Endothelial cell (in vitro differentiated cells): ENCODE measurements around the gene KRTAP2-4. TPM values are rescaled to one million over a fixed set of nuclear protein-coding genes. Genes with fewer than 3 reads are reported as not detected.
"Not testable (repeated sequence)": the region's sequence is repeated elsewhere in the genome, so short reads cannot be mapped to it uniquely, and the experiment has no call there.

ENCODE experiments used
- DNase-seq: peaks from one replicate; pipeline ENCODE4 v3.0.0; 2021; ENCODE audit warnings: low spot score
- H3K27ac Mint-ChIP-seq: one replicate; pipeline ENCODE4 v1.8.0; 2021; ENCODE audit warnings: mixed read lengths, inconsistent platforms; ENCODE audit not compliant: unreplicated experiment
- H3K27me3 Mint-ChIP-seq: one replicate; pipeline ENCODE4 v1.8.0; 2021; ENCODE audit warnings: mild to moderate bottlenecking, moderate library complexity, mixed read lengths, inconsistent platforms; ENCODE audit not compliant: unreplicated experiment
- H3K36me3 Mint-ChIP-seq: one replicate; pipeline ENCODE4 v1.8.0; 2021; ENCODE audit warnings: mild to moderate bottlenecking, low read depth, mixed read lengths, inconsistent platforms; ENCODE audit not compliant: unreplicated experiment
- H3K4me1 Mint-ChIP-seq: one replicate; pipeline ENCODE4 v1.8.0; 2021; ENCODE audit warnings: mild to moderate bottlenecking, mixed read lengths, inconsistent platforms; ENCODE audit not compliant: unreplicated experiment
- H3K4me3 Mint-ChIP-seq: one replicate; pipeline ENCODE4 v1.8.0; 2021; ENCODE audit warnings: mild to moderate bottlenecking, mixed read lengths, inconsistent platforms; ENCODE audit not compliant: unreplicated experiment
- H3K9me3 Mint-ChIP-seq: one replicate; pipeline ENCODE4 v1.8.0; 2021; ENCODE audit warnings: mixed read lengths, inconsistent platforms; ENCODE audit not compliant: unreplicated experiment
- total RNA-seq: library from RNA; stranded (reverse); fragmentation: NEBNext Ultra II Directional; extraction: Animal tissue kit (Norgen Biotek cat#: 25700); gene quantifications from one replicate; pipeline ENCODE4 v1.2.1, GENCODE V29; 2021; ENCODE audit not compliant: unreplicated experiment
- TF ChIP-seq, protein P1 (sequence below): fragments of 200-600 bp; sonication (generic); IDR thresholded peaks from one replicate; pipeline ENCODE4 v1.5.0; 2021; ENCODE audit warnings: antibody characterized with exemption; ENCODE audit not compliant: unreplicated experiment

The KRTAP2-4 gene
- total RNA-seq, 1 donor from 2014 or later = not detected

DNA sequence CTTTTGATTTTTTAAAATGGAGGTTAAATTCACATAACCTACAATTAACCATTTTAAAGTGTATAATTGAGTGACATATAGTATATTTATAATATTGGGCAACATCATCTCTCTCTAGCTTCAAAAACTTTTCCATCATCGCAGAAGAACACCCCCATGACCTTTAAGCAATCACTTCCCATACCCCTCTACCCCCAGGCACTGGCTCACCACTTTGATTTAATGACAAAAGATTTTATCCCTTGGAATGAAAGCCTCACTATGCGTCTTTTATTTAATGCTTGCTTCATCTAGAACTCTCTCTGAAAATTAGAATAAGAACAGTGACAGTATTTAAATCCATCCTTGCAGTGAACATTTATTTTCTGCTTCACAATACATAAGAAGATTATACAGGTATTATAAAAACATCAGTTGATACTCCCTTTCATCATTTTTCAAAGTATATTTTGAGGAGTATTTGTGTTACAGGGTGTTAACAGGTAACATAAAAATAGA lies 27.8 kb downstream of the KRTAP2-4 start:
- Mint-ChIP-seq H3K4me1 (no peaks in the 10 kb centered on the region), H3K27ac (no peak overlapping the region), H3K36me3 (no peaks in the 10 kb centered on the region), H3K4me3 (no peak overlapping the region), H3K27me3 (peaks cover 3% of the 10 kb centered on the region), H3K9me3 (no peaks in the 10 kb centered on the region)
- TF ChIP-seq, protein P1, sequence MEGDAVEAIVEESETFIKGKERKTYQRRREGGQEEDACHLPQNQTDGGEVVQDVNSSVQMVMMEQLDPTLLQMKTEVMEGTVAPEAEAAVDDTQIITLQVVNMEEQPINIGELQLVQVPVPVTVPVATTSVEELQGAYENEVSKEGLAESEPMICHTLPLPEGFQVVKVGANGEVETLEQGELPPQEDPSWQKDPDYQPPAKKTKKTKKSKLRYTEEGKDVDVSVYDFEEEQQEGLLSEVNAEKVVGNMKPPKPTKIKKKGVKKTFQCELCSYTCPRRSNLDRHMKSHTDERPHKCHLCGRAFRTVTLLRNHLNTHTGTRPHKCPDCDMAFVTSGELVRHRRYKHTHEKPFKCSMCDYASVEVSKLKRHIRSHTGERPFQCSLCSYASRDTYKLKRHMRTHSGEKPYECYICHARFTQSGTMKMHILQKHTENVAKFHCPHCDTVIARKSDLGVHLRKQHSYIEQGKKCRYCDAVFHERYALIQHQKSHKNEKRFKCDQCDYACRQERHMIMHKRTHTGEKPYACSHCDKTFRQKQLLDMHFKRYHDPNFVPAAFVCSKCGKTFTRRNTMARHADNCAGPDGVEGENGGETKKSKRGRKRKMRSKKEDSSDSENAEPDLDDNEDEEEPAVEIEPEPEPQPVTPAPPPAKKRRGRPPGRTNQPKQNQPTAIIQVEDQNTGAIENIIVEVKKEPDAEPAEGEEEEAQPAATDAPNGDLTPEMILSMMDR = no peak
- no peak for DNase-seq

DNA sequence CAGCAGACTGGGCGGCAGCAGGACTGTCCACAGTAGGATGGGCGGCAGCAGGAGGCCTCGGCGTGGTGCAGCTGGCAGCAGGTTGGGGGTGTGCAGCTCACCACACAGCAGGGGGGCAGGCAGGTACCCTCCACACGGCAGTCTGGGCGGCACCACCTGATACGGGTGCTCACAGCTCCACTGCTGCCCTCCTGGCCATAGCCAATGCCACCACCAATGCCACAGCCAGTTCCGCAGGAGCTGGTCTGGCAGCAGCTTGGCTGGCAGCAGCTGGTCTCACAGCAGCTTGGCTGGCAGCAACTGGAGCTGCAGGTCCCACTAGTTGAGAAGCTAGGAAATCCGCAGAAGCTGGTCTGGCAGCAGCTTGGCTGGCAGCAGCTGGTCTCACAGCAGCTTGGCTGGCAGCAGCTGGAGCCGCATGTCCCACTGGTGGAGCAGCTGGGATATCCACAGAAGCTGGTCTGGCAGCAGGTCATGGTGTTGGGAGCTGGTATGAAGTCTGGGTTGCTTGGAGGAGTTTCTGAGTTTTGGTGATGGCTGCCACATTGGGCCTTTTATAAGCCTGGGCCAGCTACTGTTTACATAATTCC lies 31.2 kb downstream of the KRTAP2-4 start, which contains the start of gene KRTAP1-3:
Gene KRTAP1-3, minus strand, starts transcription at position 529 of the 590 bp plus-strand sequence. Its CDS starts 53 bp downstream, at position 476.
- not testable (repeated sequence) for DNase-seq, H3K4me3 Mint-ChIP-seq, H3K27me3 Mint-ChIP-seq, H3K4me1 Mint-ChIP-seq, H3K9me3 Mint-ChIP-seq, H3K27ac Mint-ChIP-seq, H3K36me3 Mint-ChIP-seq

DNA sequence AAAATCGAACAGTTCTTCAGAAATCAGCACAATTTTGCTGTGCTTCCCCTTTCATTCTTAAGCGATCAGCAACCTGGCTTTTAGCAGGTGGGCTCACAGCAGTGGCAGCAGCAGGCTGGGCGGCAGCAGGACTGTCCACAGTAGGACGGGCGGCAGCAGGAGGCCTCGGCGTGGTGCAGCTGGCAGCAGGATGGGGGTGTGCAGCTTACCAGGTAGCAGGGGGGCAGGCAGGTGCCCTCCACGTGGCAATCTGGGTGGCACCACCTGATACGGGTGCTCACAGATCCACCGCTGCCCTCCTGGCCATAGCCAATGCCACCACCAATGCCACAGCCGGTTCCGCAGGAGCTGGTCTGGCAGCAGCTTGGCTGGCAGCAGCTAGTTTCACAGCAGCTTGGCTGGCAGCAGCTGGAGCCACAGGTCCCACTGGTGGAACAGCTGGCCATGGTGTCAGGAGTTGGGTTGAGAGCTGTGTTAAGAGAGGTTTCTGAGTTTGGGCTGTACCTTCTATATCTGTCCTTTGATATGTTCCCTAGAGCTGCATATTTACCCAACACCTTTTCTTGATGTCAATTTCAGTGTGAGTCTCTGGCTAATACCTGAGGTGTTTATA lies 35.9 kb downstream of the KRTAP2-4 start, which contains the start of gene KRTAP1-4:
Gene KRTAP1-4, minus strand, starts transcription at position 563 of the 613 bp plus-strand sequence. Its CDS starts 117 bp downstream, at position 446.
- Mint-ChIP-seq H3K27me3 (no peaks in the 10 kb centered on the region), H3K36me3 (no peaks in the 10 kb centered on the region), H3K9me3 (no peaks in the 10 kb centered on the region), H3K4me3 (no peak within 1 kb of the TSS), H3K27ac (no peak within 1 kb of the TSS), H3K4me1 (no peaks in the 10 kb centered on the region)
- no peak for DNase-seq
- TF ChIP-seq, protein P1 = no peak

DNA sequence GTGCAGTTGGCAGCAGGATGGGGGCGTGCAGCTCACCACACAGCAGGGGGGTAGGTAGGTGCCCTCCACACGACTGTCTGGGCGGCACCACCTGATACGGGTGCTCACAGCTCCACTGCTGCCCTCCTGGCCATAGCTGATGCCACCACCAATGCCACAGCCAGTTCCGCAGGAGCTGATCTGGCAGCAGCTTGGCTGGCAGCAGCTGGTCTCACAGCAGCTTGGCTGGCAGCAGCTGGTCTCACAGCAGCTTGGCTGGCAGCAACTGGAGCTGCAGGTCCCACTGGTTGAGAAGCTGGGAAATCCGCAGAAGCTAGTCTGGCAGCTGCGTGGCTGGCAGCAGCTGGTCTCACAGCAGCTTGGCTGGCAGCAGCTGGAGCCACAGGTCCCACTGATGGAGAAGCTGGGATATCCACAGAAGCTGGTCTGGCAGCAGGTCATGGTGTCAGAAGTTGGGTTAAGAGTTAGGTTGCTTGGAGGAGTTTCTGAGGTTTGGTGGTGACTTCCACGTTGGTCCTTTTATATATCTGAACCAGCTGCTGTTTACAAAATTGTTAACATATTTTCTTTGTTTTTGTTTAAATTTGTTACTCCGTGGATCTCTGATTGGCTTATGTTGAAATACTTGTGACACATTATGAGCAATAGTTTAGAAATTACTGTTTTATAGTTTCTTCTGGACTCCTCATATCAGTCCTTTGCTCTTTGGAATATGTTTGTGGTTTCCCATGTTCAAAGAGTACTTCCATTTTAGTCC lies 38.8 kb downstream of the KRTAP2-4 start, which contains the start of gene KRTAP1-5:
Gene KRTAP1-5, minus strand, starts transcription at position 494 of the 757 bp plus-strand sequence. Its CDS starts 53 bp downstream, at position 441.
- H3K9me3 Mint-ChIP-seq = no peaks in the 10 kb centered on the region
- H3K4me3 Mint-ChIP-seq = no peak within 1 kb of the TSS
- H3K36me3 Mint-ChIP-seq = no peaks in the 10 kb centered on the region
- TF ChIP-seq, protein P1 = no peak
- DNase-seq = no peak
- no peaks in the 10 kb centered on the region for H3K27me3 Mint-ChIP-seq
- H3K27ac Mint-ChIP-seq = no peak within 1 kb of the TSS
- H3K4me1 Mint-ChIP-seq = no peaks in the 10 kb centered on the region

DNA sequence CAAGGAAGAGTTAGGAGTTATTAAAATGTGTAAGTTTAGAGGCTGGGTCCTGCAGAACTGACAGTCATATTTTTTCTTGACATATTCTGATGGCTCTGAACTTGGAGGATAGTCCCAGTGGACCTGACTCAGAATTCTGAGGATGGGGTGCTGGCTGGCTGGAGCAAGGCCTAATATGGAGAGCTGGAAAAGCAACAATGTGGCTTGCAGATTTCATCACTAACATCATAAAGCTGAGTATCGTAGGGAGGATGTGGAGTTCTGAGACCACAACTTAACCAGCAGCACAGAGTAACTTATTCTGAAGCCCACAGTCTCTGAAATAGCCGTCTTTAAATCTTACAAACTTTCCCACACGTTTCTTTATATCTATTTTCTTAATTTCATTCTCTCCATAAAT lies 41.0 kb downstream of the KRTAP2-4 start:
- Mint-ChIP-seq H3K27ac (no peak overlapping the region), H3K4me1 (no peaks in the 10 kb centered on the region), H3K36me3 (no peaks in the 10 kb centered on the region), H3K27me3 (no peaks in the 10 kb centered on the region), H3K9me3 (no peaks in the 10 kb centered on the region), H3K4me3 (no peak overlapping the region)
- TF ChIP-seq, protein P1 = no peak
- no peak for DNase-seq
